ENCODE results near the gene QSER1.
"Not testable (repeated sequence)": the region's sequence is repeated elsewhere in the genome, so short reads cannot be mapped to it uniquely, and the experiment has no call there.

QSER1 gene

GRCh38 chr11:32932196-32932595, 39.6 kb downstream of the QSER1 start:
- Histone ChIP-seq H3K9ac (ENCODE audit: low read length) (no peak overlapping the region), H3K36me3 (ENCODE audit: control insufficient read depth, insufficient read depth, low read length) (peaks cover 88% of the 10 kb centered on the region), H3K4me1 (ENCODE audit: control insufficient read depth, insufficient read depth, low read length) (no peaks in the 10 kb centered on the region), H3K9me3 (ENCODE audit: control insufficient read depth, insufficient read depth, low read depth, low read length) (no peaks in the 10 kb centered on the region), H3K27ac (ENCODE audit: low read depth, low read length) (no peak overlapping the region), H3K27me3 (ENCODE audit: control insufficient read depth, insufficient read depth, low read length) (no peaks in the 10 kb centered on the region), H3K4me3 (ENCODE audit: low read depth, low read length) (no peak overlapping the region)

DNA sequence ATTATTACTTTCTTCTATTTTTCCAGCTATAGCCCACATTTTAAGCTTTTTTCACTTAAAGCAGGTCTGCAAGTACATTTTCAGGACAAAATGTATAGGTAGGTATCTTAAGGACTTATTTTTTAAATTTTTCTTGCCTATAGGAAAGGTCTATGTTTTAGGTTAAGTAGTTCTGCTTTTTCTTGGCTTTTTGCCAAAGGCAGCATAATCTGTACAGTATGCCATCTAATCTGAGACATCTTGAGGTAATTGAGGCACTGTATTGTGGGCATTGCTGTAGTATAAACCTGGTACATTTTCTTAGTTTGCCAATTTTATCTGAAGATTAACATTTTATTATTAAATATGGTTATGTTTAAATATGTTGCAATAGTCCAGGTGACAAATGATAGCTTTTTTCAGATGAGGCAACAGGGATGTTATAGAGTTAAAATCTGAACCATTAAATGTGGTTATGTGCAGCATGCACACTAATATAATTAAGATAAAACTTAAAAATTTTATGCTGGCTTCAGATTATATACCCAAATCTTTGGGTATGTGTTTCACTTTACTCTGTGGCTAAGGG, 42.9 kb downstream of the QSER1 start:
- Histone ChIP-seq H3K9ac (ENCODE audit: low read length) (no peak overlapping the region), H3K4me3 (ENCODE audit: low read depth, low read length) (no peak overlapping the region), H3K27ac (ENCODE audit: low read depth, low read length) (no peak overlapping the region), H3K36me3 (ENCODE audit: control insufficient read depth, insufficient read depth, low read length) (peaks cover 95% of the 10 kb centered on the region), H3K4me1 (ENCODE audit: control insufficient read depth, insufficient read depth, low read length) (no peaks in the 10 kb centered on the region), H3K9me3 (ENCODE audit: control insufficient read depth, insufficient read depth, low read depth, low read length) (no peaks in the 10 kb centered on the region), H3K27me3 (ENCODE audit: control insufficient read depth, insufficient read depth, low read length) (no peaks in the 10 kb centered on the region)

GRCh38 chr11:32936178-32936577, 43.6 kb downstream of the QSER1 start:
- H3K4me1 ChIP-seq (ENCODE audit: control insufficient read depth, insufficient read depth, low read length); H3K4me3 ChIP-seq (ENCODE audit: low read depth, low read length); H3K27ac ChIP-seq (ENCODE audit: low read depth, low read length); H3K9me3 ChIP-seq (ENCODE audit: control insufficient read depth, insufficient read depth, low read depth, low read length); H3K9ac ChIP-seq (ENCODE audit: low read length); H3K27me3 ChIP-seq (ENCODE audit: control insufficient read depth, insufficient read depth, low read length): not testable (repeated sequence)
- H3K36me3 ChIP-seq (ENCODE audit: control insufficient read depth, insufficient read depth, low read length): peaks cover 93% of the 10 kb centered on the region

DNA sequence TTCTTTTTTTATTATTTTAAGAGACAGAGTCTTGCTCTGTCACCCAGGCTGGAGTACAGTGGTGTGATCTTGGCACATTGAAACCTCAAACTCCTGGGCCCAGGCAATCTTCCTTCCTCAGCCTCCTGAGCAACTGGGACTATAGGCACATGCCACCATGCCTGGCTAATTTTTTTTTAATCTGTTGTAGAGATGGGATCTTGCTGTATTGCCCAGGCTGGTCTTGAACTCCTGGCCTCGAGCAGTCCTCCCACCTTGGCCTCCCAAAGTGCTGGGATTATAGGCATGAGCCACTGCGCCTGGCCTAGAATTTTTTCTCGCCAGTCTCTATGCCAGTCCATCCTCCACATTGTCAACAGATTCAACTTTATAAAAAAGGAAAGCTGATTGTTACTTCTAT, 44.7 kb downstream of the QSER1 start:
- H3K27ac ChIP-seq (ENCODE audit: low read depth, low read length); H3K27me3 ChIP-seq (ENCODE audit: control insufficient read depth, insufficient read depth, low read length); H3K4me1 ChIP-seq (ENCODE audit: control insufficient read depth, insufficient read depth, low read length); H3K9ac ChIP-seq (ENCODE audit: low read length); H3K4me3 ChIP-seq (ENCODE audit: low read depth, low read length); H3K9me3 ChIP-seq (ENCODE audit: control insufficient read depth, insufficient read depth, low read depth, low read length): not testable (repeated sequence)
- H3K36me3 ChIP-seq (ENCODE audit: control insufficient read depth, insufficient read depth, low read length): peaks cover 82% of the 10 kb centered on the region

- no peak overlapping the region for H3K9ac ChIP-seq (ENCODE audit: low read length)
- H3K36me3 ChIP-seq (ENCODE audit: control insufficient read depth, insufficient read depth, low read length): peaks cover 64% of the 10 kb centered on the region
Observed at GRCh38 chr11:32939046-32939445, 46.4 kb downstream of the QSER1 start.

GRCh38 chr11:32939866-32940265, 47.3 kb downstream of the QSER1 start:
- no peak overlapping the region for H3K9ac ChIP-seq (ENCODE audit: low read length)
- no peak overlapping the region for H3K27ac ChIP-seq (ENCODE audit: low read depth, low read length)
- H3K9me3 ChIP-seq (ENCODE audit: control insufficient read depth, insufficient read depth, low read depth, low read length): no peaks in the 10 kb centered on the region
- peaks cover 56% of the 10 kb centered on the region for H3K36me3 ChIP-seq (ENCODE audit: control insufficient read depth, insufficient read depth, low read length)
- H3K27me3 ChIP-seq (ENCODE audit: control insufficient read depth, insufficient read depth, low read length): no peaks in the 10 kb centered on the region
- H3K4me1 ChIP-seq (ENCODE audit: control insufficient read depth, insufficient read depth, low read length): no peaks in the 10 kb centered on the region
- H3K4me3 ChIP-seq (ENCODE audit: low read depth, low read length): no peak overlapping the region

More at GRCh38 chr11:32939046-32939445, 46.4 kb downstream of the QSER1 start:
- Histone ChIP-seq H3K9me3 (ENCODE audit: control insufficient read depth, insufficient read depth, low read depth, low read length) (no peaks in the 10 kb centered on the region), H3K4me3 (ENCODE audit: low read depth, low read length) (no peak overlapping the region), H3K4me1 (ENCODE audit: control insufficient read depth, insufficient read depth, low read length) (no peaks in the 10 kb centered on the region), H3K27me3 (ENCODE audit: control insufficient read depth, insufficient read depth, low read length) (no peaks in the 10 kb centered on the region), H3K27ac (ENCODE audit: low read depth, low read length) (no peak overlapping the region)

DNA sequence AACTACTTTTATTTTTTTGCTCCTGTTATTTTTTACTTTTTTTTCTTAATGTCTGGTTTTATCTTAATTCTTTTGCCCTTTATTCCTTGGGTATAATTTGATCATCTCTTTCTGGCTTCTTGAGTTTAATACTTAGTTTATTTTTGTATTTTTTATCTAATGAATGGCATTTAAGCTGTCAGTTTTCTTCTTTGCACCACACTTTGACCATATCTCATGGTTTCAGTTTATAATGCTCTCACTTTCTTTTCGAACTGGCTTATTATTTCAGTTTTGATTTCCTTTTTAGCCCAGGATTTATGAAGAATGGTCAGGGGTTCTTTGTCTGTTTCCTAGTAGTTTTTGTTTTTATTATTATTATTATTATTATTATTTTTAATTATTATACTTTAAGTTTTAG, 48.3 kb downstream of the QSER1 start:
- no peaks in the 10 kb centered on the region for H3K9me3 ChIP-seq (ENCODE audit: control insufficient read depth, insufficient read depth, low read depth, low read length)
- H3K4me3 ChIP-seq (ENCODE audit: low read depth, low read length): no peak overlapping the region
- no peaks in the 10 kb centered on the region for H3K4me1 ChIP-seq (ENCODE audit: control insufficient read depth, insufficient read depth, low read length)
- no peaks in the 10 kb centered on the region for H3K27me3 ChIP-seq (ENCODE audit: control insufficient read depth, insufficient read depth, low read length)
- no peak overlapping the region for H3K27ac ChIP-seq (ENCODE audit: low read depth, low read length)
- H3K9ac ChIP-seq (ENCODE audit: low read length): no peak overlapping the region
- H3K36me3 ChIP-seq (ENCODE audit: control insufficient read depth, insufficient read depth, low read length): peaks cover 46% of the 10 kb centered on the region

GRCh38 chr11:32947978-32948377, 55.4 kb downstream of the QSER1 start:
- no peaks in the 10 kb centered on the region; the same call in 1 of the 2 replicates for H3K36me3 ChIP-seq (ENCODE audit: control insufficient read depth, insufficient read depth, low read length)
- no peak overlapping the region for H3K4me3 ChIP-seq (ENCODE audit: low read depth, low read length)
- no peaks in the 10 kb centered on the region for H3K9me3 ChIP-seq (ENCODE audit: control insufficient read depth, insufficient read depth, low read depth, low read length)
- no peaks in the 10 kb centered on the region for H3K27me3 ChIP-seq (ENCODE audit: control insufficient read depth, insufficient read depth, low read length)
- H3K27ac ChIP-seq (ENCODE audit: low read depth, low read length): no peak overlapping the region
- no peak overlapping the region for H3K9ac ChIP-seq (ENCODE audit: low read length)
- no peaks in the 10 kb centered on the region; the same call in 1 of the 2 replicates for H3K4me1 ChIP-seq (ENCODE audit: control insufficient read depth, insufficient read depth, low read length)

GRCh38 chr11:32949739-32950138, 57.1 kb downstream of the QSER1 start:
- no peak overlapping the region for H3K27ac ChIP-seq (ENCODE audit: low read depth, low read length)
- H3K36me3 ChIP-seq (ENCODE audit: control insufficient read depth, insufficient read depth, low read length): peaks cover 12% of the 10 kb centered on the region
- no peak overlapping the region for H3K9ac ChIP-seq (ENCODE audit: low read length)
- peaks cover 4% of the 10 kb centered on the region; the same call in 1 of the 2 replicates for H3K4me1 ChIP-seq (ENCODE audit: control insufficient read depth, insufficient read depth, low read length)
- H3K4me3 ChIP-seq (ENCODE audit: low read depth, low read length): no peak overlapping the region
- no peaks in the 10 kb centered on the region for H3K9me3 ChIP-seq (ENCODE audit: control insufficient read depth, insufficient read depth, low read depth, low read length)
- no peaks in the 10 kb centered on the region for H3K27me3 ChIP-seq (ENCODE audit: control insufficient read depth, insufficient read depth, low read length)

GRCh38 chr11:32952421-32952820, 59.8 kb downstream of the QSER1 start:
- Histone ChIP-seq H3K36me3 (ENCODE audit: control insufficient read depth, insufficient read depth, low read length) (peaks cover 35% of the 10 kb centered on the region), H3K4me1 (ENCODE audit: control insufficient read depth, insufficient read depth, low read length) (peaks cover 4% of the 10 kb centered on the region; the same call in 1 of the 2 replicates), H3K27ac (ENCODE audit: low read depth, low read length) (no peak overlapping the region), H3K4me3 (ENCODE audit: low read depth, low read length) (no peak overlapping the region), H3K9me3 (ENCODE audit: control insufficient read depth, insufficient read depth, low read depth, low read length) (no peaks in the 10 kb centered on the region), H3K27me3 (ENCODE audit: control insufficient read depth, insufficient read depth, low read length) (no peaks in the 10 kb centered on the region), H3K9ac (ENCODE audit: low read length) (no peak overlapping the region)

DNA sequence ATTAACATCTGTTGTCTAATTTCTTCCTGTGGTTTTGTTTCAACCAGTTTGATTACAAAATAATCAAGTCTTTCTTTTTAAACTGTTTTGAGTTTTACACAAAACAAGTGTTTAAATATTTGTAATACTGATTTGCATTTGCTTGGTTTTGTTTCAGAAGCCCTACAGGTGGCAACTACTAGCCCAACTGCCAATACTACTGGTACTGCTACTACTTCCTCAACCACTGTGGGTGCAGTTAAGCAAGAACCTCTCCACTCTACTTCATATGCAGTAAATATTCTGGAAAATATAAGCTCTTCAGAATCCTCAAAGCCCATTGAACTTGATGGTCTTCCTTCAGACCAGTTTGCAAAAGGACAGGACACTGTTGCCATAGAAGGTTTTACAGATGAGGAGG, 61.1 kb downstream of the QSER1 start:
- Histone ChIP-seq H3K4me3 (ENCODE audit: low read depth, low read length) (no peak overlapping the region), H3K9ac (ENCODE audit: low read length) (no peak overlapping the region), H3K27ac (ENCODE audit: low read depth, low read length) (peak overlapping the region; percentile 45; the same call in 1 of the 2 replicates), H3K9me3 (ENCODE audit: control insufficient read depth, insufficient read depth, low read depth, low read length) (no peaks in the 10 kb centered on the region), H3K4me1 (ENCODE audit: control insufficient read depth, insufficient read depth, low read length) (peaks cover 4% of the 10 kb centered on the region; the same call in 1 of the 2 replicates), H3K36me3 (ENCODE audit: control insufficient read depth, insufficient read depth, low read length) (peaks cover 48% of the 10 kb centered on the region), H3K27me3 (ENCODE audit: control insufficient read depth, insufficient read depth, low read length) (no peaks in the 10 kb centered on the region)
